Fibroblast of the aortic adventitia (primary cell): Measurements from ENCODE around the gene MTG2. TPM values are rescaled to one million over a fixed set of nuclear protein-coding genes. Genes with fewer than 3 reads are reported as not detected.

Source experiments
- DNase-seq: peaks from one replicate; pipeline ENCODE4 v3.0.0-alpha.2; 2010; ENCODE audit warnings: low read depth
- H3K4me3 ChIP-seq: 2 replicates; pipeline ENCODE4 v1.5.1; 2011; ENCODE audit warnings: low read depth, mild to moderate bottlenecking, control low read depth, low read length, moderate library complexity
- total RNA-seq: library from RNA; depleted of rRNA; stranded (reverse); fragments of >200 nt; gene quantifications from 2 replicates; pipeline ENCODE4 v1.2.3, GENCODE V29; 2012; ENCODE audit warnings: low replicate concordance
- TF ChIP-seq, protein P1 (sequence below): IDR thresholded peaks from 2 replicates; pipeline ENCODE4 v1.5.1; 2011; ENCODE audit warnings: mild to moderate bottlenecking, low read length, control low read depth, inconsistent platforms; ENCODE audit not compliant: insufficient read depth

MTG2 gene
- total RNA-seq, 1 donor = 15.3 TPM

DNA sequence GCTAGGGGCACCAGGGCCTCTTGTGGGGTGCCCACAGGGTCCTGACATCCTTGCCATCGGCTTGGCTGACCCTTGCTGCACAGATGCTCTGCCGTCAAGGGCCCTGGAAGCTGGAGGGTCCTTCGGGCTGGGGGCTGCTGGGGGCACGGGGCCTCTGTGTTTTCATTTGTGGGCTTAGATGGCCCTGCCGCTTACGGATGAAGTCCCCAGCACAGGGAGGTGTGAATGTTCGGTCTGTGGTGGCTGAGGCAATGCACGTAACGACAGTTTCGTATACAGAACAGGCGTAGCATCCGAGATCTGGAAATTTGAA, 24.8 kb upstream of the MTG2 start:
- no peak for DNase-seq
- TF ChIP-seq, protein P1, sequence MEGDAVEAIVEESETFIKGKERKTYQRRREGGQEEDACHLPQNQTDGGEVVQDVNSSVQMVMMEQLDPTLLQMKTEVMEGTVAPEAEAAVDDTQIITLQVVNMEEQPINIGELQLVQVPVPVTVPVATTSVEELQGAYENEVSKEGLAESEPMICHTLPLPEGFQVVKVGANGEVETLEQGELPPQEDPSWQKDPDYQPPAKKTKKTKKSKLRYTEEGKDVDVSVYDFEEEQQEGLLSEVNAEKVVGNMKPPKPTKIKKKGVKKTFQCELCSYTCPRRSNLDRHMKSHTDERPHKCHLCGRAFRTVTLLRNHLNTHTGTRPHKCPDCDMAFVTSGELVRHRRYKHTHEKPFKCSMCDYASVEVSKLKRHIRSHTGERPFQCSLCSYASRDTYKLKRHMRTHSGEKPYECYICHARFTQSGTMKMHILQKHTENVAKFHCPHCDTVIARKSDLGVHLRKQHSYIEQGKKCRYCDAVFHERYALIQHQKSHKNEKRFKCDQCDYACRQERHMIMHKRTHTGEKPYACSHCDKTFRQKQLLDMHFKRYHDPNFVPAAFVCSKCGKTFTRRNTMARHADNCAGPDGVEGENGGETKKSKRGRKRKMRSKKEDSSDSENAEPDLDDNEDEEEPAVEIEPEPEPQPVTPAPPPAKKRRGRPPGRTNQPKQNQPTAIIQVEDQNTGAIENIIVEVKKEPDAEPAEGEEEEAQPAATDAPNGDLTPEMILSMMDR = no peak
- no peak overlapping the region for H3K4me3 ChIP-seq

DNA sequence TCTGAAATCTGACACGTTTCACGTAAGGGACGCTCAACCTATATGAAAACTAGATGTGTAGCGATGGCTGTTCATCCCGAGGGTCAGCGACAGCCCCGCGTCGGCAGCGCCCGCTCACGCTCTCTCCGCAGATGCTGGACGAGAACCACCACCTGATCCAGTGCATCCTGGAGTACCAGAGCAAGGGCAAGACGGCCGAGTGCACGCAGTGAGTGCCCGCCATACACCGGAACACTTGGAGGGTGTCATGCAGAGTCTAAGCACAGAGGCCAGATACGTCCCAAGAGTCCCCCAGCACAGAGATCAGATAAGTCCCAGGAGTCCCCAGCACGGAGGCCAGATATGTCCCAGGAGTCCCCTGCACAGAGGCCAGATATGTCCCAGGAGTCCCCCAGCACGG, 24.3 kb upstream of the MTG2 start:
- no peak overlapping the region for H3K4me3 ChIP-seq
- no peak for DNase-seq
- TF ChIP-seq, protein P1 = no peak

DNA sequence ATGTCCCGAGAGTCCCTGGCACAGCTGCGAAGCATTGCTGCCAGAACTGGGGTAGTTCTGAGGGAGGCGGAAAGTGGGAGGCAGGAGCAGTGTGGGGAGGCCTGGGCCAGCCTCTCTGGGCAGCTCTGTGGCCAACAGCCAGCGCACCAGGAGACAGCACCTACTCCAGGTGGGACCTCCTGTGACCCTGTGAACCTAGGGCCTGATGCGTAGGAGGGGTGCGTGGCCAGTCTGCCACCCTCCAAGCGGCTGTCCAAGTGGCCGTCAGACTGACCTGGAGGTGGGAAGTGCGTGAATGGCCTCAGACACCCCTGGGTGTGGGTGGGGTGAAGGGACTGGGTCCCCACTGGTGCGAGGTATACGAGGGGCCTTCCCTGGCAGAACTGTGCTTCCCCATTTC, 23.8 kb upstream of the MTG2 start:
- TF ChIP-seq, protein P1 = no peak
- no peak overlapping the region for H3K4me3 ChIP-seq
- no peak for DNase-seq

DNA sequence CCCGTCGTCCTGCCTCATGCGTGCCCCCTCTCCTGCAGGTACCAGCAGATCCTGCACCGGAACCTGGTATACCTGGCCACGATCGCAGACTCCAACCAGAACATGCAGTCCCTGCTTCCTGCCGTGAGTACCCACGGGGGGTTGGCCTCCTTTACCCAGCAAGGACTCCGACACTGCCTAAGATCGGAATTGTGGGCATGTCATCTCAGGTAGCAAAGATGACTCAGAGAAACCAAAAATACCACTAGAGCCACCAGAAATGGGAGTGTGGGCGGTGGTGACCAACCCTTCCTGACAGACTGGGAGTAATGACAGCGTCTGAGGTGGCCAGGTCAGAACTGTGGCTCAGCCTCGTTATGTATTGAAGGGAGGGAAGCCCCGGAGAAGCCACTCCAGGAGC, 23.0 kb upstream of the MTG2 start:
- no peak overlapping the region for H3K4me3 ChIP-seq
- DNase-seq = no peak
- TF ChIP-seq, protein P1 = no peak

DNA sequence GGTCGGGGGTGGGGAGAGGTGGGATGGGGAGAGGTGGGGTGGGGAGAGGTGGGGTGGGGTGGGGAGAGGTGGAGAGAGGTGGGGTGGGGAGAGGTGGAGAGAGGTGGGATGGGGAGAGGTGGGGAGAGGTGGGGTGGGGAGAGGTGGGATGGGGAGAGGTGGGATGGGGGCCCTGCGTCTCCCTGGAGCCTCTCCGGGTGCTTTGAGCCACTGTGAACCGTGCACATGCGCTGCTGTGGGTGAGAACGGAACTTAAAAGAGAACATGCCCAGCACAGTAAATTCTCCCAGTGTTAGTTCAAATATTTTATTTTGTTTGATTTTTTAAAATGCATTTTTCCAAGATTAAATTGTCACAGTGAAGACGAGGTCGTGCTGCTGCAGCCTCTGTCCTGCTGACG, 22.6 kb upstream of the MTG2 start:
- DNase-seq = no peak
- no peak overlapping the region for H3K4me3 ChIP-seq
- TF ChIP-seq, protein P1 = no peak

DNA sequence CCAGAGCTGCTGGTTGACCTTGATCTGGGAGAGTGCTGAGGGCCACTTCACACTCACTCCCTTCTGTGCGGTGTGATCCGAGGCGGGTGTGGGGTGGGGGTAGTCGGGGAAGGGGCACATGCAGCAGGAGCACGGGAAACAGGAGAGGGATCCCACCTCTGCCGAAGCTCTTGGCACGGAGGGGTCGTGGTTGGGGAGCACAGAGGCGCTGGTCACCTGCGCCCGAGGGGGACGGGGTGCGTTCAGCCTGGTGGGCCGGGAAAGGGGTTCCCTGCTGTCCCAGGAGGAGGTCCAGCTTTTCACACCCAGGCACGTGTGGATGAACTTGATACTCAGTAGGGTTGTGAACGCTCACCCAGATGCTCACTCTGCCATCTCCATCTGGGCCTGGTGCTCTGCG, 22.0 kb upstream of the MTG2 start:
- TF ChIP-seq, protein P1 = no peak
- H3K4me3 ChIP-seq = no peak overlapping the region
- DNase-seq = no peak

DNA sequence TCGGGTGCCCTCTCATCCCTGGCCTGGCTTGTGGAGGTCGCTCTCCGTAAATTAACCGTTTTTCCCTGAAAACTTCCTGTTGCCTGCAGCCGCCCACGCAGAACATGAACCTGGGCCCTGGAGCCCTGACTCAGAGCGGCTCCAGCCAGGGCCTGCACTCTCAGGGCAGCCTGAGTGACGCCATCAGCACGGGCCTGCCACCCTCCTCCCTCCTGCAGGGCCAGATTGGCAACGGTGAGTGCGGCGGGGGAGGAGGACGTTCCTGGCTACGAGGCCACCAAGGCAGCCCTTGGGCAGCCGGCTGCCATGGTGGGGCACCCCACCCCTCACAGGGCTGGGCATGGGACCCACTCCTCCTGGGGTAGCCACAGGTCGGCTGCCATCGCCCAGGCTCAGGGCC, 21.5 kb upstream of the MTG2 start:
- TF ChIP-seq, protein P1 = no peak
- DNase-seq = no peak
- H3K4me3 ChIP-seq = no peak overlapping the region
